ENCODE measurements around the gene LUZP1.

GRCh38 chr1:23057301-23057700 is 111.4 kb downstream of the LUZP1 start:
- TF ChIP-seq REST (IDR thresholded peaks at IDR 0.05; ENCODE audit: low read depth) (no peak), USF1 (IDR thresholded peaks at IDR 0.05) (no peak)
